HCT116 (cell line): ENCODE results near the gene SPRR2G. TPM values are rescaled to one million over a fixed set of nuclear protein-coding genes. Genes with fewer than 3 reads are reported as not detected.
"Not testable (repeated sequence)": the region's sequence is repeated elsewhere in the genome, so short reads cannot be mapped to it uniquely, and the experiment has no call there.

Experiments used
- ATAC-seq: fragments of 200-7000 bp; cut with Tn5 transposase; 2 replicates; pipeline ENCODE4 v1.9.1; 2020; ENCODE audit warnings: mild to moderate bottlenecking, moderate library complexity
- BruUV-seq: library from RNA; stranded (reverse); fragments of 400-500 nt; replicated peaks from 2 replicates; lab custom pipeline; 2021; lab: Mats Ljungman, UMichigan
- CTCF ChIA-PET: fragments of 300-600 bp; sonication (Branson Sonifier 250); formaldehyde crosslinking; loops from one replicate; lab custom pipeline; 2021; ENCODE audit warnings: antibody characterized with exemption; lab: Charles Lee
- POLR2A ChIA-PET: fragments of 300-600, 350-600 bp; sonication (Branson Sonifier 250); formaldehyde crosslinking; loops from one replicate; lab custom pipeline; 2021; ENCODE audit warnings: antibody characterized with exemption; lab: Charles Lee
- RAD21 ChIA-PET, 2 experiments: fragments of 300-600 bp; sonication (Branson Sonifier 250); formaldehyde crosslinking; loops; one replicate each; lab custom pipeline; 2023; ENCODE audit warnings: low total read pairs in 2 of 2; ENCODE audit not compliant: uncharacterized antibody in 2 of 2, unreplicated experiment in 2 of 2, low non-redundant PET in 1 of 2; lab: Charles Lee
- DNase-seq: peaks from one replicate; pipeline ENCODE4 v3.0.0-alpha.2; 2010; ENCODE audit warnings: low read depth, low spot score
- H2AFZ ChIP-seq: fragments of 200-600 bp; shearing (Covaris generic), sonication (generic); 2 replicates; pipeline ENCODE4 v1.6.1; 2017; ENCODE audit warnings: low read depth, mixed run types, mixed read lengths, antibody characterized with exemption, low read length; ENCODE audit not compliant: poor library complexity, severe bottlenecking
- H3K27ac ChIP-seq: 2 replicates; pipeline ENCODE4 v1.5.1; 2012; ENCODE audit warnings: low read depth, low read length
- H3K27me3 ChIP-seq: fragments of 200-600 bp; sonication (generic); 2 replicates; pipeline ENCODE4 v1.6.1; 2016; ENCODE audit warnings: mixed run types, low read length, mixed read lengths; ENCODE audit not compliant: insufficient read depth
- H3K36me3 ChIP-seq, 2 experiments: fragments of 200-500 bp in 1 of 2; fragments of 200-600 bp in 1 of 2; sonication (Bioruptor generic) in 1 of 2; sonication (generic) in 1 of 2; 2 replicates each; pipeline versions ENCODE4 v1.5.1 to v1.6.1; 2014 to 2016; ENCODE audit warnings: low read length in 2 of 2, inconsistent platforms in 1 of 2, mixed read lengths in 1 of 2, mixed run types in 1 of 2; ENCODE audit not compliant: insufficient read depth in 2 of 2, control insufficient read depth in 1 of 2
- H3K4me1 ChIP-seq, 2 experiments: fragments of 200-600 bp in 1 of 2; sonication (generic) in 1 of 2; 2 replicates each; pipeline versions ENCODE4 v1.5.1 to v1.6.1; 2012 to 2017; ENCODE audit warnings: low read length in 2 of 2, inconsistent platforms in 1 of 2, mild to moderate bottlenecking in 1 of 2, mixed read lengths in 1 of 2, mixed run types in 1 of 2, moderate library complexity in 1 of 2; ENCODE audit not compliant: insufficient read depth in 2 of 2, control insufficient read depth in 1 of 2
- H3K4me2 ChIP-seq: fragments of 200-600 bp; sonication (generic); 2 replicates; pipeline ENCODE4 v1.6.1; 2017; ENCODE audit warnings: mixed run types, low read length, mixed read lengths
- H3K4me3 ChIP-seq, 2 experiments: fragments of 200-600 bp in 1 of 2; sonication (generic) in 1 of 2; replicated peaks in 1 of 2; 2 replicates each; pipeline ENCODE4 v1.5.1; 2011 to 2016; ENCODE audit warnings: low read length in 2 of 2, control low read depth in 1 of 2, low read depth in 1 of 2, mild to moderate bottlenecking in 1 of 2, mixed read lengths in 1 of 2, mixed run types in 1 of 2
- H3K79me2 ChIP-seq: fragments of 200-600 bp; sonication (generic); 2 replicates; pipeline ENCODE4 v1.6.1; 2017; ENCODE audit warnings: mild to moderate bottlenecking, mixed run types, low read length, moderate library complexity, mixed read lengths; ENCODE audit not compliant: insufficient read depth
- H3K9ac ChIP-seq: fragments of 200-600 bp; sonication (generic); 2 replicates; pipeline ENCODE4 v1.6.1; 2016; ENCODE audit warnings: low read length, mixed read lengths
- H3K9me2 ChIP-seq: fragments of 200-600 bp; sonication (generic), shearing (Covaris generic); 2 replicates; pipeline ENCODE4 v1.6.1; 2017; ENCODE audit warnings: mixed run types, mild to moderate bottlenecking, moderate library complexity; ENCODE audit not compliant: insufficient read depth
- H3K9me3 ChIP-seq, 2 experiments: fragments of 200-500 bp in 1 of 2; fragments of 200-600 bp in 1 of 2; sonication (Bioruptor generic) in 1 of 2; sonication (generic) in 1 of 2; 2 replicates each; pipeline ENCODE4 v1.6.1; 2014 to 2017; ENCODE audit warnings: low read length in 2 of 2, mixed read lengths in 2 of 2, inconsistent platforms in 1 of 2, low read depth in 1 of 2, mild to moderate bottlenecking in 1 of 2, mixed run types in 1 of 2, moderate library complexity in 1 of 2; ENCODE audit not compliant: control insufficient read depth in 1 of 2, insufficient read depth in 1 of 2
- H4K20me1 ChIP-seq: fragments of 200-600 bp; sonication (generic), shearing (Covaris generic); 2 replicates; pipeline ENCODE4 v1.6.1; 2017; ENCODE audit warnings: mixed run types, mild to moderate bottlenecking, moderate library complexity; ENCODE audit not compliant: insufficient read depth
- CTCF ChIP-seq, 3 experiments: fragments of 200-600 bp in 1 of 3; sonication (generic) in 1 of 3; IDR thresholded peaks in 2 of 3; conservative IDR thresholded peaks in 1 of 3; 2 replicates each; pipeline ENCODE4 v1.5.1; 2012 to 2017; ENCODE audit warnings: low read depth in 2 of 3, low read length in 2 of 3, antibody characterized with exemption in 1 of 3, borderline replicate concordance in 1 of 3, control low read depth in 1 of 3, mild to moderate bottlenecking in 1 of 3, mixed read lengths in 1 of 3, mixed run types in 1 of 3, moderate library complexity in 1 of 3; ENCODE audit not compliant: insufficient read depth in 1 of 3
- EZH2 ChIP-seq: fragments of 200-600 bp; sonication (generic); IDR thresholded peaks from 2 replicates; pipeline ENCODE4 v1.6.1; 2017; ENCODE audit warnings: antibody characterized with exemption, mixed run types
- EZH2phosphoT487 ChIP-seq: fragments of 200-600 bp; IDR thresholded peaks from 2 replicates; pipeline ENCODE4 v1.6.1; 2018; ENCODE audit warnings: antibody characterized with exemption, borderline replicate concordance
- POLR2AphosphoS5 ChIP-seq: IDR thresholded peaks from 2 replicates; pipeline ENCODE4 v1.6.1; 2011; ENCODE audit warnings: mild to moderate bottlenecking, low read depth, low read length, moderate library complexity
- intact Hi-C: fragments of 100-400 bp; cut with micrococcal nuclease; formaldehyde crosslinking; loops from 2 replicates; pipeline ENCODE4 v1.10.0; 2022
- total RNA-seq: library from RNA; stranded (reverse); gene quantifications from one replicate; pipeline ENCODE4 v1.2.1, GENCODE V29; 2021; ENCODE audit not compliant: unreplicated experiment
- TF ChIP-seq, protein P1 (sequence below): IDR thresholded peaks from 2 replicates; pipeline ENCODE4 v1.6.1; 2012; ENCODE audit warnings: low read depth

Gene SPRR2G
- total RNA-seq, 1 experiment from 2014 or later = not detected

DNA sequence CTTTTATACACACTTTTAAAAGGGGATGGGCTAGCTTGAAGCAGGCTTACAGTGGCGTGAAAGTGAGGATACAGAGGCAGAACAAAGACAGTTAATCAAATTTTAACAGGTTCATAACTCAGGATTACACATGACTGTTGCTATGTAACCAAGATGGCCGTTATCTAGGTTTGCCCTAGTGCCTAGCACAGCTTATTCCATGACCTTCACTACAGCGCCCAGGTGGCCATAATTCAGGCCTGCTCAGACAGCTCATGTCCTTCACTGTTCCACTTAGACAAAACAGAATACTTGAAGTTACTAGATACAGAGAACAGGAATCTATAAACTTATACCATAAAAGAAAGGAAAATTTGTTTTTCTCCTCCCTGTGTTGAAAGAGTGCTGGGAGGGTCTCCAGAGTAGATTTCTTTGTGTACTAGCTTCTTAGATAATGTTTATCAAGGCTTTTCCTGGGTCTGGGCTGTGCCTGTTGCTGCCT lies 31.2 kb downstream of the SPRR2G start:
- H3K27me3 ChIP-seq = peaks cover 7% of the 10 kb centered on the region
- H2AFZ ChIP-seq = peak overlapping the region; percentile 18
- no peaks in the 10 kb centered on the region for H3K36me3 ChIP-seq
- H3K4me1 ChIP-seq = peaks cover 7 to 12% of the 10 kb centered on the region in 2 experiments
- H3K9me2 ChIP-seq = no peaks in the 10 kb centered on the region
- ChIA-PET POLR2A (no interaction called here), RAD21 (no interaction called here)
- BruUV-seq = no TSS peak
- no peak overlapping the region for H3K9ac ChIP-seq
- H3K4me2 ChIP-seq = no peak overlapping the region
- H3K9me3 ChIP-seq = no peaks in the 10 kb centered on the region
- no peak for DNase-seq
- H3K4me3 ChIP-seq = no peak overlapping the region
- H3K27ac ChIP-seq = no peak overlapping the region
- H3K79me2 ChIP-seq = no peaks in the 10 kb centered on the region
- intact Hi-C loops = no loop called here
- TF ChIP-seq CTCF (IDR thresholded peaks at IDR 0.05 in 2 of 3, conservative IDR thresholded peaks at IDR 0.05 in 1 of 3; ENCODE audit: borderline replicate concordance in 1 of 3, insufficient read depth in 1 of 3, low read depth in 2 of 3, low read length in 2 of 3) = no peak
- no peak for TF ChIP-seq EZH2phosphoT487
- TF ChIP-seq POLR2AphosphoS5 = no peak
- TF ChIP-seq, protein P1, sequence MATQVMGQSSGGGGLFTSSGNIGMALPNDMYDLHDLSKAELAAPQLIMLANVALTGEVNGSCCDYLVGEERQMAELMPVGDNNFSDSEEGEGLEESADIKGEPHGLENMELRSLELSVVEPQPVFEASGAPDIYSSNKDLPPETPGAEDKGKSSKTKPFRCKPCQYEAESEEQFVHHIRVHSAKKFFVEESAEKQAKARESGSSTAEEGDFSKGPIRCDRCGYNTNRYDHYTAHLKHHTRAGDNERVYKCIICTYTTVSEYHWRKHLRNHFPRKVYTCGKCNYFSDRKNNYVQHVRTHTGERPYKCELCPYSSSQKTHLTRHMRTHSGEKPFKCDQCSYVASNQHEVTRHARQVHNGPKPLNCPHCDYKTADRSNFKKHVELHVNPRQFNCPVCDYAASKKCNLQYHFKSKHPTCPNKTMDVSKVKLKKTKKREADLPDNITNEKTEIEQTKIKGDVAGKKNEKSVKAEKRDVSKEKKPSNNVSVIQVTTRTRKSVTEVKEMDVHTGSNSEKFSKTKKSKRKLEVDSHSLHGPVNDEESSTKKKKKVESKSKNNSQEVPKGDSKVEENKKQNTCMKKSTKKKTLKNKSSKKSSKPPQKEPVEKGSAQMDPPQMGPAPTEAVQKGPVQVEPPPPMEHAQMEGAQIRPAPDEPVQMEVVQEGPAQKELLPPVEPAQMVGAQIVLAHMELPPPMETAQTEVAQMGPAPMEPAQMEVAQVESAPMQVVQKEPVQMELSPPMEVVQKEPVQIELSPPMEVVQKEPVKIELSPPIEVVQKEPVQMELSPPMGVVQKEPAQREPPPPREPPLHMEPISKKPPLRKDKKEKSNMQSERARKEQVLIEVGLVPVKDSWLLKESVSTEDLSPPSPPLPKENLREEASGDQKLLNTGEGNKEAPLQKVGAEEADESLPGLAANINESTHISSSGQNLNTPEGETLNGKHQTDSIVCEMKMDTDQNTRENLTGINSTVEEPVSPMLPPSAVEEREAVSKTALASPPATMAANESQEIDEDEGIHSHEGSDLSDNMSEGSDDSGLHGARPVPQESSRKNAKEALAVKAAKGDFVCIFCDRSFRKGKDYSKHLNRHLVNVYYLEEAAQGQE = no peak
- TF ChIP-seq EZH2 = no peak
- TF ChIP-seq, all 23 proteins: peak for 0
- no peak for ATAC-seq
- CTCF ChIA-PET = interaction anchor here (1.5 kb wide), 1 partner anchor 73 kb away, joined by 4 read pairs; no protein-coding TSS in a partner anchor
- H4K20me1 ChIP-seq = no peaks in the 10 kb centered on the region

- H3K9me2 ChIP-seq, RAD21 ChIA-PET, CTCF ChIA-PET, H3K4me3 ChIP-seq, H3K27me3 ChIP-seq, H3K36me3 ChIP-seq, POLR2A ChIA-PET, H3K27ac ChIP-seq, intact Hi-C loops, BruUV-seq, H4K20me1 ChIP-seq, H3K79me2 ChIP-seq, H3K4me1 ChIP-seq, H2AFZ ChIP-seq, ATAC-seq, H3K9ac ChIP-seq, H3K9me3 ChIP-seq, H3K4me2 ChIP-seq, DNase-seq: not testable (repeated sequence)
These were observed 35.4 kb downstream of the SPRR2G start for GRCh38 chr1:153115264-153115663.
